ENCODE data around the gene DENND1A.

The DENND1A gene

GRCh38 chr9:123686131-123686828 is 243.6 kb downstream of the DENND1A start:
- DNase-seq (ENCODE audit: low read depth in 2 of 2): no peak

- no peak for DNase-seq (ENCODE audit: low read depth in 2 of 2)
These were observed 244.3 kb downstream of the DENND1A start for GRCh38 chr9:123685489-123686083.

GRCh38 chr9:123684393-123685149 is 245.4 kb downstream of the DENND1A start:
- DNase-seq (ENCODE audit: low read depth in 2 of 2): no peak

GRCh38 chr9:123682746-123683145 is 247.2 kb downstream of the DENND1A start:
- DNase-seq (ENCODE audit: low read depth in 2 of 2): no peak

- no peak for DNase-seq (ENCODE audit: low read depth in 2 of 2)
These were observed 249.6 kb downstream of the DENND1A start for GRCh38 chr9:123680352-123680751.

GRCh38 chr9:123679330-123679987 is 250.5 kb downstream of the DENND1A start:
- DNase-seq (ENCODE audit: low read depth in 2 of 2): no peak

- no peak for DNase-seq (ENCODE audit: low read depth in 2 of 2)
These were observed 251.0 kb downstream of the DENND1A start for GRCh38 chr9:123678878-123679329.

GRCh38 chr9:123678038-123678877 is 251.7 kb downstream of the DENND1A start:
- no peak for DNase-seq (ENCODE audit: low read depth in 2 of 2)

GRCh38 chr9:123676869-123677268 is 253.1 kb downstream of the DENND1A start:
- no peak for DNase-seq (ENCODE audit: low read depth in 2 of 2)

- no peak for DNase-seq (ENCODE audit: low read depth in 2 of 2)
These were observed 260.6 kb downstream of the DENND1A start for GRCh38 chr9:123669346-123669745.

- no peak for DNase-seq (ENCODE audit: low read depth in 2 of 2)
These were observed 266.4 kb downstream of the DENND1A start for GRCh38 chr9:123663529-123663928.

- no peak for DNase-seq (ENCODE audit: low read depth in 2 of 2)
These were observed 267.7 kb downstream of the DENND1A start for GRCh38 chr9:123662057-123662776.

- no peak for DNase-seq (ENCODE audit: low read depth in 2 of 2)
These were observed 269.0 kb downstream of the DENND1A start for GRCh38 chr9:123660691-123661466.

- no peak for DNase-seq (ENCODE audit: low read depth in 2 of 2)
These were observed 270.6 kb downstream of the DENND1A start for GRCh38 chr9:123659358-123659757.

- DNase-seq (ENCODE audit: low read depth in 2 of 2): no peak
These were observed 271.1 kb downstream of the DENND1A start for GRCh38 chr9:123658792-123659191.

GRCh38 chr9:123657941-123658340 is 272.0 kb downstream of the DENND1A start:
- no peak for DNase-seq (ENCODE audit: low read depth in 2 of 2)

GRCh38 chr9:123657099-123657498 is 272.8 kb downstream of the DENND1A start:
- DNase-seq (ENCODE audit: low read depth in 2 of 2): no peak

- DNase-seq (ENCODE audit: low read depth in 2 of 2): no peak
These were observed 273.4 kb downstream of the DENND1A start for GRCh38 chr9:123656565-123656964.

GRCh38 chr9:123655681-123656423 is 274.1 kb downstream of the DENND1A start:
- DNase-seq (ENCODE audit: low read depth in 2 of 2): no peak

All from stimulated activated CD4-positive, alpha-beta T cell treated with anti-CD3 and anti-CD28 coated beads, Interleukin-15, amount 100 ng/mL, for 48 hours (primary cell).